Activated CD8-positive, alpha-beta memory T cell treated with anti-CD3 and anti-CD28 coated beads for 48 hours (primary cell): Measurements from ENCODE around the gene PEG3.

ENCODE experiments used
- DNase-seq, 3 experiments: peaks; one replicate each; pipeline ENCODE4 v3.0.0-alpha.2; 2020; ENCODE audit warnings: low read depth in 2 of 3, low spot score in 2 of 3

PEG3 gene

DNA sequence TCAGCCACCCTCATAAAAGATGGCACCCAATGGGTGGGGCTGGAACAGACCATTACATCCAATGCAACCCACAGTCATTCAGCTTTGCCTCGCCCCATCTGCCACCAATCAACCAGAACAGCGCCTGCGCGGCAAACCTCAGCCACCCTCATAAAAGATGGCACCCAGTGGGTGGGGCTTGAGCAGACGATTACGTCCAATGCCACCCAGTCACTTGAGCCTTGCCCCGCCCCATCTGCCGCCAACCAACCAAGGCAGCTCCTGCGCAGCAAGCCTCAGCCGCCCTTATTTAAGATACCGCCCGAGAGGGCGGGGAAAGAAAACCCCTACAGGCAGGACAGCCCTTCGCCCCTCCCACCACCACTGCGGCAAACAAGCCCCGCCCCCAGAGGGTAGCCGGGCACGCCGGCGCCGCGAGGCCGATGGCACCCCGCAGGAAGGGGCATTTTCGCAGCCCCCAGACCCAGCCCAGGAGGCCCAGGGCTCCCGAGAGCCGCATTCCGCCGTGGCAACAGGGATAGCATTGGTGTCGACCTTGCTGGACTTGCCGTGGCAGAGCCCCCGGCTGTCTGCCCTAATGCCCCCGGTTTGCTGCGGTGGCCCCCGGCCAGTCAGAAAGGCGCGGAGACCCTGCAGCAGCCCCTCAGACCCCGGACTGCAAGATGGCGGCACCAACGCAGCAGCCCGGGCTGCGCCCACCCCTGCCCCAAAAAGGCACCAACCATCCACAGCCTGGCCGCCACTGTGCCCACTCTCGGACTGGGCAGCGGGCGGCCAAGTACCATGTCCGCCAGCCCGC lies 675 bp downstream of the PEG3 start:
- no peak for DNase-seq

DNA sequence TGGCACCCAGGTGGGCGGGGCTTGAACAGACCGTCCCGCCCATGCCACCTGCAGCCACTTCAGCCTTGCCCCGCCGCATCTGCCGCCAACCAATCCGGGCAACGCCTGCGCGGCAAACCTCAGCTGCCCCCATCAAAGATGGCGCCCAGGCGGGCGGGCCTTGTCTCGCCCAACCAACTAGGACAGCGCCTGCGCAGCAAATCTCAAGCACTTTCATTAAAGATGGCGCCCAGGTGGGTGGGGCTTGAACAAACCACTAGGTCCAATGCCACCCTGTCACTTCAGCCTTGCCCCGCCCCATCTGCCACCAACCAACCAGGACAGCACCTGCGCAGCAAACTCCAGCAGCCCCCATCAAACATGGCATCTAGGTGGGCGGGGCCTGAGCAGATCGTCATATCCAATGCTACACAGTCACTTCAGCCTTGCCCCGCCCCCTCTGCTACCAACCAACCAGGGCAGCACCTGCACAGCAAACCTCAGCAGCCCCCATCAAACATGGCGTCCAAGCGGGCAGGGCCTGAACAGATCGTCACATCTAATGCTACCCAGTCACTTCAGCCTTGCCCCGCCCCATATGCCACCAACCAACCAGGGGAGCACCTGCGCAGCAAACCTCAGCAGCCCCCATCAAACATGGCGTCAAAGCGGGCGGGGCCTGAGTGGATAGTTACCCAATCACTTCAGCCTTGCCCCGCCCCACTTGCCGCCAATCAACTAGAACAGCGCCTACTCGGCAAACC lies 1.4 kb downstream of the PEG3 start:
- no peak for DNase-seq

DNA sequence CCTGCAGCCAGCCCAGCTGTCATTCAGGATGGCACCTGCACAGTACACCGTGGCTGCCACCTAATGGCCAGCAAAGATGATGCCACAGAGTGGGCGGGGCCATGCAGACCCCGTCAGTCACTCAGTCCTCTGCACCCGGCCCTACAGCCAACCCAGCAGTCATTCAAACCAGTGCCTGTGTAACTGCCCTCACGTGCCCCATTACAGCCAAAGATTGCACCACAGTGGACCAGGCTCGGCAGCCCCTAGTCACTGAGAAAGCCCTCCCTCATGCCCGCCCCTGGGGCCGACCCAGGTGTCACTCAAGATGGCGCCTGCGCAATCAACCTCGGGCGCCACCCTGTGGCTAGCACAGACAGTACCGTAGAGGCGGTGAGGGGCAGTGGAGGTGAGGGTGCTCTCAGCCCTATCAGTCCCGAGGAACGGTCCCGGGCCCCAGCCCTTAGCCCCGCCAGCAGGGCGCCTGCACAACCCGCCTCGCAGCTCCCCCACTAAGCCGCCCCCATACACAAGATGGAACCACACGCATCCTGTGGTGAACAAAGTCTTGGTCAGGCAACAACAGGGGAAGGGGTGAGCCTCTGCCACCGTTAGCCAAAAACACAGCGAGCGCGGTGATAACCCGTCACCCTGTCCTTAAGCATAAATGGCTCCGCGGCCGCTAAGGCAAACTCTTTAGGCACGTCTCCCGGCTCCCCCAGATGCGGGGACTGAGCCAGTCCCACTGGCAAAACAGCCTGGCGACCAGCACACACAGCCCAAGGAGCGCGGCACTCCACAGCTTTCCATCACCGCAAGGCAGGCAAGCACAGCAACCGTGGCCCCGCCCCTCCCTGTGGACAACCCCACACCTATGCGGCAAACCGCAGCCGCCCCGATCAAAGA lies 2.3 kb downstream of the PEG3 start:
- no peak for DNase-seq

DNA sequence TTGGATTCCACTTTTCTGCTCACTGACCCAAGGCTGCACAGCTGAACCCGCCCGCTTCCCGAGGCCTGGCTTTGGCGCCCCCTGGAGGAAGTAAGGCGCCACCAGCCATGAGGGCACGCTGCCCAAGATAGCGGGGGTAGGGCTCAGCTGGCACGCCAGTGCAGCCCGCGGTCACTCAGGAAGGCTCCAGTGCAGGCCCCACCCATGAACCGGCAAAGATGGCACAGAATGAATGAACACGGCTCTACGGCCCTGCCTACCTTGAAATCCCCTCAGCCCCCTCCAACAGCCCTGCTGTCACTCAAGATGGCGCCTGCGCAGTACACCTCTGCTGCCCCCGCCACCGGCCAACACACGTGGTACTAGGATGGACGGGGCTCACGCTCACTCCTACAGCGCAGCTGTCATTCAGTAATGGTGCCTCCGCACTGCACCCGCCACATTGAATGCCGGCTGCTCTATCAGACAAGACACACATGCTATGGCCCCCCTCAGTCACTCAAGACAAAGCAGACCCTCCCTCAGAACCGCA lies 3.0 kb downstream of the PEG3 start:
- no peak for DNase-seq

DNA sequence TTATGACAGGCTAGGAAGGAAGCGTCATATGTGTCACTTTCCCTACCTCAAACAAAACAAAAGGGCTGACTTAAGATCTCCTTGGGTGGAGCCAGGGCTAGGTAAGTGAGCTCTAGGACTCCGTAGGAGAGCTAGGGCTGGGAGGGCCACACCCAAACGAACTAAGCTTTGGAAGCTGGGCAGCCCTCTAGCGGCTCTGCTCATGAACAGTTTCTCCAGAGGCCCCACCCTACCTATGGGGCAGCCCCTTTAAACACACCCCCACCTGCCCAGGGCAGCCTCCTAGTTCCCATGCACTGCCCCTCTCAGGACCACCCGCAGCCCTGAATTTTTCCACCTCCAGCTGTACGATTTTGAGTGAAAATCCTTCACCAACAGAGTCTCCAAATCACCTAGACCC lies 3.5 kb downstream of the PEG3 start:
- no peak for DNase-seq

DNA sequence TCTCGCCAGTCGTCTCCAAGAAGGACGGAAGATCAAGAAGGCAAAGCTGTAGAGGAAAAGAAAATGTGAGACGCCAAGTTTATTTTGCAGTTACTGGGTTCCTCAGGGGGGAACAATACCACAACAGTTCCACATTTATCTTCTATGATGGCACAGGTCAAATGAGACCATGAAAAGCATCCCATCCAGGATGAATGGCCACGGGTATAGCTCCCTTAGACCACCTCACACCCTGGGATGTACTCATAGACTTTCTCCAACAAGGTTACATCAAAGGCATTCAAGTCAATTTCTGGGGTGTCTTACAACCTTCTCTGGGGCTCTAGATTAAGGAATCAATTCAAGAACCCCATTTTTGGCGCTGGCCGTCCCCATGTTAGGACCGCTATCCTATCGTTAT lies 4.5 kb downstream of the PEG3 start:
- no peak for DNase-seq

DNA sequence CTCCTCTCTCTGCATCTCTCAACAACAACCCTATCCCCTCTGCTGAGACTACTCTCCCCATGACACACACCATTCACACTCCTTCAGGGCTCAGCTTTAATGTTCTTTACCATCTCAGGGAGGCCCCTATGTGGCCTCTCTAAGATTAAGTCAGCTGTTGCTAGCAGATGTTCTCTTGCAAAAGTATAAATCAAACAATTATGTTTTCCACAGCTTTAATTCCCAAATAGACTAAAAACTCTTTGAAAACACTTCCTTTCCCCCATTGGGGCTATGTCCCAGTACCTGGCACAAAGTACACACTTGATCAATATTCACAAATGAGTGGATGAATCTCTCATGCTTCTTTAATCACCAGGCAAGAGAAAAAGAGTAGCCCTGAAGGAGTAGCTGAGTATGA lies 5.1 kb downstream of the PEG3 start:
- DNase-seq: no peak

DNA sequence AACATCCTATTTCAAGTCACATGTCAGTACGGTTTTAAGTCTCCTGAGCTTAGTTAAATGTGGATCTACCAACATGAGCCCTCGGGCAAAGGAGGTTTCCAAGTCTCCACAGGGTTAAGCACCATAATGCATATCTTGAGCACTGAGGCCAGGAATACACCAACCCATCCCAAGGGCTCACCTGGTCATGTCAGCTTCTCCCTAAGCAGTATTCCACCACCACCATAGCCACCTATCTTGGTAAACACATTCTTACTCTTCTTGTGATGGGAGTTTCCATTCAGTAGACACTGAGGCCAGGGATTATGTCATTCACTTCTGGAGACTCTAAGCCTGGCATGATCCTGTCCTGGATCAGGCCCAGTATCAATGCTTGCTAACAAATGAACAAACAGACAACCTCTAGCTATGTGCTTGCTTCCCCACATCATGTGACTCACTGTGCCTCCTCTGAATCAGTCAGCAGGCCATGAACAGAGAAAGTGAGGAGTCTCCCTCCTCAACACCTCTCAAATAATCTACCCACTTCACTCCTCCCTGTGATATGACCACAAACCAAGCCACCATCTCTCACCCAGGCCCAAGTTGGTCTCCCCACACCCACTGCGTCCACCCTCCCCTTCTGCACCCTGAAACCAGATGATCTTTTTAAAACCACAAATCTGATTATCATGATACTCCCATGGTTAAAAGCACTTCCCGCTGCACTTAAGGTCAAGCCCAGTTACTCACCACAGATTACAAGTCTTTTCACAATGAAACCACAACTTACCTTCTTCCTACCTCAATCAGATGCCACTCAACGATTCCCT lies 5.8 kb downstream of the PEG3 start:
- no peak for DNase-seq

DNA sequence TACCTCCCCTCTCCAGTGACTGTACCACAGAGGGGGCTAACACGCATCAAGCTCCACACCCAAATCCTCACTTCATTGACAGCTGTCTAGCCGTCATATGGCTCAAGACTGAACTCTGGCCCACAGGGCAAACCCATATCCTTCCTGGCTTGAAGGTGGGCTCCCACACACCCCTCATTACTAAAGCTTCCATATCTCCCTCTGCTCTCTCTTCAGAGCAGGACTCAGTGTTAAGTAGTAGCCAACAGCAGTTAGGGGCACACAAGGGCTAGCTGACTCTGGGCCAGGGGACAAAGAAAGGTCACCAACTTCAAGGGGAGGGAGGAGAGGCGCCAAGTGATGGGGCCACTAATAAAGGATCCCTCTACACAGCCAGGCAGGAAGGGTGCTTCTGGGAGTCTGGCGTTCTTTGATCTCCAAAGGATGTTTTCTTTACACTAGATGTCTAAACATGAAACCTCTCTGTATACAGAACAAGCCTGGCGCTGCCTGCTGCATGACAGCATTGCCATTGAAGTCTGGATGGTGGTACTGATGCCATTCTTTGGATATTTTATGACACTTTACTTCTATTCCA lies 8.1 kb downstream of the PEG3 start:
- no peak for DNase-seq

DNA sequence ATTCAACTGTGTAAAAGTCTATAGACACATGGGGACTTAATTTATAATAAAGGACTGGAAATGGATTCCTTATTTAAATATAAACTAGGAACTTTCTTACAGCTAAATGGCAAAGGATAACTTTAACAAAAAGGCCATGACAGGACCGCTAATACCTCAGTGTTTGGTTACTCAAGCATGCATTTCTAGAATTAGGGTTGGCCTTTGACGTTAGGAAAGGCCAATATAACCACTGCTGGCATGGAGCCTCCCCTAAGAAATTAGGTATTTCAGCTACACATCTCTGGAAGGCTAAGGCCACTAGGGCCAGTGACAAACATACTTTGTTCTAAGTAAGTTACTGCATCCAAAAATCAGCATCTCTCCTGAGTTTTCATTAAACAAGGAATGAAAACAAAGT lies 9.3 kb downstream of the PEG3 start:
- DNase-seq: no peak

DNA sequence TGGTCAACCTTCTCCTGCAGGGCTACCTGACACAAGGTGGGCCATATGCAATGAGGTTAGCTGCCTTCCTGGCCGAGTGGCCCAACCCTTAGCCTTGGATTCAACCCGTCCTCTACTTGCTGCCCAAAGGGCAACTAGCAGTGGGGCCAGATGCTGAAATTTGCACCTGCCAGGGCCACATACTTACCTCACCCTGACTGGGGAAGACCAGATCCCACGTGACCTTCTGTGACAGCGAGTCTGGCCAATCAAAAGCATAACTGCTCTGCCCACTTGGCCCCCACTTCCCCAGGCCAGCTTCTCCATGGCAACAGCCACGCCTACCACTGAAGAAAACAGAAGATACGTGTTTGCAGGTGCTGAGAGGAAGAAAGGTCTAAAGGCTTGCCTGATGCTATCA lies 10.9 kb downstream of the PEG3 start:
- DNase-seq: no peak

DNA sequence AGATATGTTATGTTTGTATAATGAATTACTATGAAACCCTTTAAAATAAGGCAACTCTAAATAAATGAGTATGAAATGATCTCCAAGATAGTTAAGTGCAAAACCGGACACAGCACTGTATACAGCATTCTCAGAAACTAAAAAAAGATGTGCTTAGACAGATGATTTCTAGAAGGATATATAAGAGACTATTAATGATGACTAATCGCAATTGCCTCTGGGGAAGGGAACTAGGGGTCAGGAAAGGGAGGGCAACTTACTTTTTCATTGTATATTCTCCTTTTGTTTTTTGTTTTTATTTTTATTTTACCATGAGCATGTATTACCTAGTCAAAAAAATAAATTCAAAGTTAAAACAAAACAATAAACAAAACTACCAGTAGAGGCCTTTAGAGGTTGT lies 12.8 kb downstream of the PEG3 start:
- DNase-seq: no peak

DNA sequence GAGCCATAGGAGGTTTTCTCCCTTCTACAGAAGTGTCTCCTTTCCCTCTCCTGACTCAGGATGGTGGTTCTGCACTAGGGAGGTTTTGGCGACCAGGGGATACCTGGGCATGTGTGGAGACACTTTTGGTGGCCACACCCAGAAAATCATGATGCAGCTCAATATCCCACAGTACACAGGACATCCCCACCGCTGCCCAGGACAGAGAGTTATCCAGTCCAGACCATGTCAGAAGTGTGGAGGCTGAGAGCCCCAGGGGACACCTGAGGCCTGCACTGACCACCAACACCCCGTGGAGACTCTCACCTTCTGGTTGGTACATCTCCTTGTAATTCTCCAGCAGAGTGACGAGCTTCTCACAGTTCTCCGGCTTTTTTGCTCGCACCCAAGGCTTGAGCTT lies 16.6 kb downstream of the PEG3 start:
- DNase-seq: no peak

DNA sequence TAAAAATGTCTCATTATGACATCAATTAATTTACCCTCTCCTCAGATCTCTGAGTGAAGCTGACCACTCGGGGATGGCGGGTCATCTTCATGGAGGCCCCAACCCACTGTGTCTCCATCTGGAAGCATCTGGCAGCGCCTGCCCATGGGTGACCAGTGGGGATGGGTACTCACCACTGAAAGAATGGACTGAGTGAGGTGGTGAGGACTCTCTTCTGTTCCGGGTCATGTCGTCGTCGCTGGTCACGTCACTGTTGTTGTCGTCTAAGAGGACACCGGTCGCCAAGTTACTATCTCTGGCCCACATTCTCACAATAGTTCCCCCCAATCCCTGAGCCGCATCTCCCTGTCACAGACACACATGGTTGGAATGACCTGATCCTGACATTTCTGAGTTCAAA lies 17.1 kb downstream of the PEG3 start:
- no peak for DNase-seq

DNA sequence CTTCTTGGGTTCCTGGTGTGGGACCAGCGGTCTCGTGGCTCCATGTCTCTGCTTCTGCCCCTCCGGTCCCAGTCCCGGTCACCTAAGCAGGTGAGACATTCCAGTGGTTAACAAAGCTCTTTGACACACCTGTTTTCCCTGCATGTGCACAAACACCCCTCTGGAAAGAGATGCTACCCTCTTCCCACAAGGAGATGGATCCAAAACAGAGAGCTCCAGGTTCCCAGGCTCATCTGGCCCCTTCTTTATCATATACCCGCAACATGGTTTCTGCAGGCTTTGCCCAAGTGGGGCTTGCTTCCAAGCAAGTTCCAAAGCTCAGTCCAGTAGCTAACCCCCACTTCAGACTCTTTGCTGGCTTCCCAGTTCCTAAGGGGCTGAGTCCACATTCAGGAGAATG lies 17.8 kb downstream of the PEG3 start:
- DNase-seq: no peak

DNA sequence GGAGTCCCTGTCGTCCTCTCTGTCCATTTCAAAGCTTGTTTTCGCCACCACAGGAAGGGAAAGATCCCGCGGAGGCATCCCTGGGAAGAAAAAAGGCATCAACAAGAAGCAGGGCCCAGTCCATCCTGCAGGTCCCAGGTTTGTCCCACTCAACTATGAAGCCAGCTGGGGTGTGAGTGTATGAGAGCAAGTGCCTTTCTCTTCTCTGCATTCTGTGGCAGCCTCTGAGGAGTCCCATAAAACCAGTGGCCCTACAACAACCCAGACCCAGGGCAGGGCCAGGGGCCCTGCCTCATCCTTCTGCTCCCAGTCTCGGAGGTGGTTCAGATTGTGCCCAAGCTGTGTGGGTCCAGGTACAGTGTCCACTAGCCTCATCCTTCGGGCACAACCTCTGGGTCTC lies 18.9 kb downstream of the PEG3 start:
- DNase-seq: no peak

DNA sequence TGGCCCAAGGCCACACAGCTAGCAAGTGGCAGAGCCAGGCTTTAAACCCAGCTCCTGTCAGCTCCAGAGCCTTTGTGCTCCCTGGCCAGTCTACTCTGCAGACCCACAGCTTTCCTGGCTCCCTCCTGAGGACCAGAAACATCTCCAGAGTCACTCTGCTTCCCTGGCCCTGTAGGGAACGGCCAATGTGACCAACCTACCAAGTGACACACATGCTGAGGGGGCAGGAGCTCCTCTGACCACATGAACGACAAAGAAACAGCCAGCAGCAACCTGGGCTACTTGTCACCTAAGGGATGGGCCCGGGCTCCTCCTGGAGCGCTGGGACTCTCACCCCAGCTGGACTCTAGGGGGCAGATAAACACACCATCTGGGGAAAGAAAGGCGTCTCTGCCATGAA lies 19.3 kb downstream of the PEG3 start:
- DNase-seq: no peak

DNA sequence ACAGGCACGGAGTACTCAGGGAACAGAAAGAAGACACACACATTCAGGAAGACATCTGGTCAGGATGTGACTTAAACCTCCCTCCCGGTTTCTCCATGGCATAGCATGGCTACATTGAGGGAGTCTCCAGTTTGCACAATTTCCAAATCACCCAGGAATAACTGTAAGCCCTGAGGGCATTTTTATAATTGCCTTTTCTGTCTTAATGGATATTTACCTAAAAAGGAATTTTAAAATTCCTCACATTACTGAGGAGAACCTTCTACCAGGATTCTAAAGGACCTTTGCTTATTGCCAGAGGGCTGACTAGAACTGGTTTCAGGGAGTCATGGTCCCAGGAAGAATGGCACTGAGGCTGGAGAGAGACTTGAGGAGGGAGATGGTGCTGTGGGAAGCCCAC lies 21.4 kb downstream of the PEG3 start:
- DNase-seq: no peak

DNA sequence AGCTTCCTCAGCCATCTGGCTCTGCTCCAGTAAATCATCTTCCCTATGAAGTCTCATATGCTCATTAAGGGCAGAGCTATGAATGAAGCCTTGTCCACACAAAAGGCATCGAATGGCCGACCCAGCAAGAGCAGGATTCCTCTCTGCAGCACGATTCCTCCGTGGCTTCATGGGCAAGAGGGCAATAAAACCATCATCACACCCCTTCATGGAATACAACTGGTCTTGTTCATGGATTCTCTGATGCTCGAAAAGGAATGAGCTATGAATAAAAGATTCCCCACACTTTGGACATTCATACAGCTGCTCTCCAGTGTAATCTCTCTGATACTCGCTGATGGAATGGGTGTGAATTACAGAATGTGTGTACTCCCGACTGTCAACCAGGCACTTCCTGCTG lies 25.9 kb downstream of the PEG3 start:
- DNase-seq: no peak

DNA sequence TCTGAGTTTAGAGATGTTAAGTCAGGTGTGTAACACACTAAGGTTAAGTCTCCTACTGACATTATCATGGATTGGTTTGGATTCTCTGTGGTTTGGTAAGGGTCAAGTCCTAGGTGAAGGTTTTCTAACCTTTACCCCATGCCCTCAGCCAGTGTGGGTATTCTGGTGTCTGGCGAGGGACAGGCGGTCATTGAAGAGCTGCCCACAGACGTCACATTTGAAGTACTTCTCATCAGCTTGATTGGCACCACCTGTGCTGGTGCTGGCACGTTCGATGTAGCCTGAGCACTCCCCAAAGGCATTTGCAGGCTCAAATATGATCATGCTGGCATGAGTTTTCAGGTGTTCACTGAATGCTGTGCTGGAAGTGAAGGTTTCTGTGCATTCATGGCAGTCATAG lies 27.0 kb downstream of the PEG3 start:
- DNase-seq: no peak
